Liver (tissue), 9 donors: ENCODE measurements around the gene SH3BP5. TPM values are rescaled to one million over a fixed set of nuclear protein-coding genes. Genes with fewer than 3 reads are reported as not detected.

Experiments used
- DNase-seq: peaks from one replicate; pipeline ENCODE4 v3.0.0-alpha.2; 2017; ENCODE audit warnings: low spot score
- H3K27ac ChIP-seq, 2 donors: one replicate each; pipeline ENCODE4 v1.7.0; 2013; ENCODE audit warnings: inconsistent platforms in 2 of 2, low read length in 2 of 2, control low read depth in 1 of 2, low read depth in 1 of 2, mild to moderate bottlenecking in 1 of 2
- H3K27me3 ChIP-seq, 4 donors: one replicate each; pipeline versions ENCODE4 v1.6.1 to v1.7.0; 2013; ENCODE audit warnings: low read length in 3 of 4, inconsistent platforms in 1 of 4, mild to moderate bottlenecking in 1 of 4, moderate library complexity in 1 of 4; ENCODE audit not compliant: control insufficient read depth in 4 of 4, insufficient read depth in 4 of 4
- H3K36me3 ChIP-seq, 4 donors: one replicate each; pipeline versions ENCODE4 v1.6.1 to v1.7.0; 2013; ENCODE audit warnings: low read length in 3 of 4, mild to moderate bottlenecking in 3 of 4, low read depth in 1 of 4, moderate library complexity in 1 of 4; ENCODE audit not compliant: control insufficient read depth in 4 of 4, insufficient read depth in 3 of 4
- H3K4me1 ChIP-seq, 4 donors: one replicate each; pipeline versions ENCODE4 v1.6.1 to v1.7.0; 2013; ENCODE audit warnings: low read length in 3 of 4, mild to moderate bottlenecking in 3 of 4, moderate library complexity in 1 of 4; ENCODE audit not compliant: control insufficient read depth in 4 of 4, insufficient read depth in 4 of 4
- H3K4me3 ChIP-seq, 3 donors: one replicate each; pipeline versions ENCODE4 v1.6.1 to v1.7.0; 2013; ENCODE audit warnings: low read length in 3 of 3, control low read depth in 1 of 3, low read depth in 1 of 3, mild to moderate bottlenecking in 1 of 3
- H3K9ac ChIP-seq, 2 donors: one replicate each; pipeline ENCODE4 v1.7.0; 2013; ENCODE audit warnings: low read length in 2 of 2, mild to moderate bottlenecking in 2 of 2, moderate library complexity in 2 of 2, control low read depth in 1 of 2, low read depth in 1 of 2
- H3K9me3 ChIP-seq, 4 donors: one replicate each; pipeline versions ENCODE4 v1.6.1 to v1.7.0; 2013; ENCODE audit warnings: low read length in 3 of 4; ENCODE audit not compliant: control insufficient read depth in 4 of 4
- EGR1 ChIP-seq, 2 donors: IDR thresholded peaks; 2 replicates each; pipeline ENCODE4 v1.6.1; 2016 to 2018; ENCODE audit warnings: antibody characterized with exemption in 2 of 2, low read depth in 2 of 2
- FOXA1 ChIP-seq: IDR thresholded peaks from 2 replicates; pipeline ENCODE4 v1.6.1; 2016; ENCODE audit warnings: antibody characterized with exemption
- FOXA2 ChIP-seq: IDR thresholded peaks from 2 replicates; pipeline ENCODE4 v1.6.1; 2016; ENCODE audit warnings: antibody characterized with exemption
- GABPA ChIP-seq, 2 donors: IDR thresholded peaks in 1 of 2; conservative IDR thresholded peaks in 1 of 2; 2 replicates each; pipeline ENCODE4 v1.6.1; 2016; ENCODE audit warnings: antibody characterized with exemption in 2 of 2, mild to moderate bottlenecking in 1 of 2, moderate library complexity in 1 of 2
- HNF4A ChIP-seq, 2 donors: conservative IDR thresholded peaks; 2 replicates each; pipeline ENCODE4 v1.6.1; 2016; ENCODE audit warnings: antibody characterized with exemption in 2 of 2, mild to moderate bottlenecking in 2 of 2
- HNF4G ChIP-seq: IDR thresholded peaks from 2 replicates; pipeline ENCODE4 v1.6.1; 2016; ENCODE audit warnings: antibody characterized with exemption
- JUND ChIP-seq, 2 donors: IDR thresholded peaks; 2 replicates each; pipeline ENCODE4 v1.6.1; 2016; ENCODE audit warnings: antibody characterized with exemption in 2 of 2
- NR2F2 ChIP-seq: IDR thresholded peaks from 2 replicates; pipeline ENCODE4 v1.6.1; 2016; ENCODE audit warnings: antibody characterized with exemption
- RAD21 ChIP-seq, 2 donors: IDR thresholded peaks; 2 replicates each; pipeline ENCODE4 v1.6.1; 2016; ENCODE audit warnings: antibody characterized with exemption in 2 of 2, mild to moderate bottlenecking in 2 of 2
- RXRA ChIP-seq, 2 donors: IDR thresholded peaks; 2 replicates each; pipeline ENCODE4 v1.6.1; 2017 to 2018; ENCODE audit warnings: antibody characterized with exemption in 2 of 2, mild to moderate bottlenecking in 1 of 2
- SP1 ChIP-seq: IDR thresholded peaks from 2 replicates; pipeline ENCODE4 v1.6.1; 2018; ENCODE audit warnings: antibody characterized with exemption, mild to moderate bottlenecking
- TAF1 ChIP-seq: conservative IDR thresholded peaks from 2 replicates; pipeline ENCODE4 v1.6.1; 2016; ENCODE audit warnings: antibody characterized with exemption, mild to moderate bottlenecking
- YY1 ChIP-seq: IDR thresholded peaks from 2 replicates; pipeline ENCODE4 v1.6.1; 2016; ENCODE audit warnings: antibody characterized with exemption, mild to moderate bottlenecking
- WGBS: extraction: QIAGEN DNeasy Blood & Tissue Kit; methylation state at CpG from one replicate; pipeline ENCODE4 v1.1.7; 2013; 5-methylcytosine and 5-hydroxymethylcytosine counted together
- polyA plus RNA-seq, 2 donors: library from polyadenylated mRNA; stranded (reverse) in 1 of 2; unstranded in 1 of 2; fragments of 200-250 nt in 1 of 2; fragments of >200 nt in 1 of 2; fragmentation: Nextera tagmentation in 1 of 2; extraction: Ambion mirVana in 1 of 2; gene quantifications; one replicate each; pipeline versions ENCODE4 v1.2.1 to v1.2.3, GENCODE V29; 2013 to 2015
- total RNA-seq, 2 donors: library from RNA; depleted of rRNA; stranded (reverse); fragments of >200 nt; gene quantifications; one replicate each; pipeline ENCODE4 v1.2.3, GENCODE V29; 2014
- TF ChIP-seq, protein P1 (sequence below): IDR thresholded peaks from 2 replicates; pipeline ENCODE4 v1.6.1; 2016; ENCODE audit warnings: antibody characterized with exemption, mild to moderate bottlenecking
- TF ChIP-seq, protein P2 (sequence below): IDR thresholded peaks from 2 replicates; pipeline ENCODE4 v1.6.1; 2016; ENCODE audit warnings: antibody characterized with exemption
- TF ChIP-seq, protein P3 (sequence below): IDR thresholded peaks from 2 replicates; pipeline ENCODE4 v1.6.1; 2016; ENCODE audit warnings: antibody characterized with exemption
- TF ChIP-seq, protein P4 (sequence below): fragments of 150-350 bp; IDR thresholded peaks from 2 replicates; pipeline ENCODE4 v1.5.1; 2017; ENCODE audit warnings: improper control_type of control experiment, low read depth, low read length; ENCODE audit not compliant: missing input control
- TF ChIP-seq, protein P5 (sequence below): IDR thresholded peaks from 2 replicates; pipeline ENCODE4 v1.6.1; 2016; ENCODE audit warnings: antibody characterized with exemption
- donor health status: healthy.
- donor health status: healthy.
- donor health status: healthy.
- donor health status: healthy.
- donor health status: healthy.

SH3BP5 gene
- total and polyA plus RNA-seq, 4 donors, result 3.5 to 17.9 (median 11.8) TPM

DNA sequence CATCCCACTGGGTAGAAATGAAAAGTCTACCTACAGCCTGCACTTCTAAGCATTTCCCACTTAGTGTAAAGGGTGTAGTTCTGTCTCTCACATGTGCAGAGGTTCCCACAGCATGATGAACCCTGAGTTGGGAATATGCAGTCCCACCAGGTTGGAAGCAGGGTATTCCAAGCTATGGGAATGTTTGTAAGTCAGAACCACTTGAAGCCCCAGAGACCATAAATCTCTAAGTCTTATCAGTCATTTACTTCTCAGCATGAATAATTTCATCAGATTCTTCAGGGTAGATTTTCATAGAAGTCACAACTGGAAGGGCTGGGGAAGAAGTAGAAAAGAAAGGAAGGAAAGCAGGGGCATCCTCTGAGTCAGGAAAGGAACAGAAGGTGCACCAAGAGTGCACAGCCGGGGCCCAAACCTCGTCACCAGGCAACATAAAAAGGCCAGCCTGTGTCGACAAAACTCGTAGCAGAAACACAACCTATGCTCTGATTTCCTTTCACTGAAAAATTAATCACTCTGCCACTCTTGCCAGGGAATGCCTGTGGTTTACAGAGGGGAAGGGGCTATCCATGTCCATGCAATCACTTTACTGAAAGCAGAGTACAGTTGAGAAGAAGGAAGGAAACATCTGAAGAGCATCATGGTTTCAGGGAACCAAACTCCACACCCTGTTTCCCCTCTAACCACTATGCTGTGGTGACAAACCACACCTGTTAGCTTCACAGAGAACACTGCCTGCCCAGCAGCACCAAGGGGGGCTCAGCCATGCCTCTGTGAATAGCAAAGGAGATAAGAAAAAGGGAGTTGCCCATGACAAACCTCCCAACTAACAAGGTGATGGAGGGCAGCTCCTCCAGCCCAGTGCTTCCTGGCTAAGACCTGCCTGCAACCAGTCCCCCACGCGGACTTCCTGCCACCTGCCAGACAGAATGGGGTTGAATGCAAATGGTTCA is 40.5 kb downstream of the SH3BP5 start:
- Histone ChIP-seq H3K27me3 (no peaks in the 10 kb centered on the region), H3K4me3 (no peak overlapping the region), H3K9ac (no peak overlapping the region), H3K4me1 (peaks cover 0 to 15% (median 10%) of the 10 kb centered on the region in 4 donors), H3K27ac (peak overlapping the region; percentile 4 to 53), H3K36me3 (no peaks in the 10 kb centered on the region), H3K9me3 (no peaks in the 10 kb centered on the region)
- 67% methylated on average over 6 of the region's 6 CpGs for WGBS
- DNase-seq, result no peak
- TF ChIP-seq SP1 (no peak), YY1 (no peak), FOXA2 (no peak), FOXA1 (no peak), GABPA (IDR thresholded peaks at IDR 0.05 in 1 of 2, conservative IDR thresholded peaks at IDR 0.05 in 1 of 2) (no peak), HNF4G (no peak), JUND (IDR thresholded peaks at IDR 0.05) (no peak), TAF1 (no peak), HNF4A (conservative IDR thresholded peaks at IDR 0.05) (no peak), NR2F2 (no peak), RAD21 (IDR thresholded peaks at IDR 0.05) (no peak)
- TF ChIP-seq, protein P1, sequence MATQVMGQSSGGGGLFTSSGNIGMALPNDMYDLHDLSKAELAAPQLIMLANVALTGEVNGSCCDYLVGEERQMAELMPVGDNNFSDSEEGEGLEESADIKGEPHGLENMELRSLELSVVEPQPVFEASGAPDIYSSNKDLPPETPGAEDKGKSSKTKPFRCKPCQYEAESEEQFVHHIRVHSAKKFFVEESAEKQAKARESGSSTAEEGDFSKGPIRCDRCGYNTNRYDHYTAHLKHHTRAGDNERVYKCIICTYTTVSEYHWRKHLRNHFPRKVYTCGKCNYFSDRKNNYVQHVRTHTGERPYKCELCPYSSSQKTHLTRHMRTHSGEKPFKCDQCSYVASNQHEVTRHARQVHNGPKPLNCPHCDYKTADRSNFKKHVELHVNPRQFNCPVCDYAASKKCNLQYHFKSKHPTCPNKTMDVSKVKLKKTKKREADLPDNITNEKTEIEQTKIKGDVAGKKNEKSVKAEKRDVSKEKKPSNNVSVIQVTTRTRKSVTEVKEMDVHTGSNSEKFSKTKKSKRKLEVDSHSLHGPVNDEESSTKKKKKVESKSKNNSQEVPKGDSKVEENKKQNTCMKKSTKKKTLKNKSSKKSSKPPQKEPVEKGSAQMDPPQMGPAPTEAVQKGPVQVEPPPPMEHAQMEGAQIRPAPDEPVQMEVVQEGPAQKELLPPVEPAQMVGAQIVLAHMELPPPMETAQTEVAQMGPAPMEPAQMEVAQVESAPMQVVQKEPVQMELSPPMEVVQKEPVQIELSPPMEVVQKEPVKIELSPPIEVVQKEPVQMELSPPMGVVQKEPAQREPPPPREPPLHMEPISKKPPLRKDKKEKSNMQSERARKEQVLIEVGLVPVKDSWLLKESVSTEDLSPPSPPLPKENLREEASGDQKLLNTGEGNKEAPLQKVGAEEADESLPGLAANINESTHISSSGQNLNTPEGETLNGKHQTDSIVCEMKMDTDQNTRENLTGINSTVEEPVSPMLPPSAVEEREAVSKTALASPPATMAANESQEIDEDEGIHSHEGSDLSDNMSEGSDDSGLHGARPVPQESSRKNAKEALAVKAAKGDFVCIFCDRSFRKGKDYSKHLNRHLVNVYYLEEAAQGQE, result no peak
- TF ChIP-seq, protein P2, sequence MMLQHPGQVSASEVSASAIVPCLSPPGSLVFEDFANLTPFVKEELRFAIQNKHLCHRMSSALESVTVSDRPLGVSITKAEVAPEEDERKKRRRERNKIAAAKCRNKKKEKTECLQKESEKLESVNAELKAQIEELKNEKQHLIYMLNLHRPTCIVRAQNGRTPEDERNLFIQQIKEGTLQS, result no peak
- TF ChIP-seq, protein P3, sequence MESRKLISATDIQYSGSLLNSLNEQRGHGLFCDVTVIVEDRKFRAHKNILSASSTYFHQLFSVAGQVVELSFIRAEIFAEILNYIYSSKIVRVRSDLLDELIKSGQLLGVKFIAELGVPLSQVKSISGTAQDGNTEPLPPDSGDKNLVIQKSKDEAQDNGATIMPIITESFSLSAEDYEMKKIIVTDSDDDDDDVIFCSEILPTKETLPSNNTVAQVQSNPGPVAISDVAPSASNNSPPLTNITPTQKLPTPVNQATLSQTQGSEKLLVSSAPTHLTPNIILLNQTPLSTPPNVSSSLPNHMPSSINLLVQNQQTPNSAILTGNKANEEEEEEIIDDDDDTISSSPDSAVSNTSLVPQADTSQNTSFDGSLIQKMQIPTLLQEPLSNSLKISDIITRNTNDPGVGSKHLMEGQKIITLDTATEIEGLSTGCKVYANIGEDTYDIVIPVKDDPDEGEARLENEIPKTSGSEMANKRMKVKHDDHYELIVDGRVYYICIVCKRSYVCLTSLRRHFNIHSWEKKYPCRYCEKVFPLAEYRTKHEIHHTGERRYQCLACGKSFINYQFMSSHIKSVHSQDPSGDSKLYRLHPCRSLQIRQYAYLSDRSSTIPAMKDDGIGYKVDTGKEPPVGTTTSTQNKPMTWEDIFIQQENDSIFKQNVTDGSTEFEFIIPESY, result no peak

DNA sequence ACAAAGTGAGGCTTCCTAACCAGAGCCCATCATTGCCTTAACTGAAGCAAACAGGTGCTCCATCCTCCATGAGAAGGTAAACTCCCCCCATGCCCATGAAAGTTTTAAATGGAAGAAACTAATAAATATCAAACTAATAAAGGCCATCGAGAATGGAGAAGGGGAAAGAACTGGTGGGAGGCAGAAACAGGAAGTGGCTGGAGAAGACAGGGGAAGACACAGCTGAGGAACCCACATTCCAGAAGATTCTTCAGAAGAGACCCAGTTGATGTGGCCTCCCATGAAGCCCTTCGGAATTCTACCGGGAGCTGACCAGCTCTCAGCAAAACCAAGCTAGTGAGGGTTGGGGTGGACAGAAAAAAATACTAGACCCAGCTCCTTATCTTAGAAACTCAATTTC is 41.6 kb downstream of the SH3BP5 start:
- no peaks in the 10 kb centered on the region for H3K27me3 ChIP-seq

More for the DNA sequence above, 41.6 kb downstream of the SH3BP5 start:
- TF ChIP-seq NR2F2, result no peak
- no peak for TF ChIP-seq EGR1 (IDR thresholded peaks at IDR 0.05; ENCODE audit: low read depth in 2 of 2)
- TF ChIP-seq HNF4G, result no peak
- TF ChIP-seq FOXA2, result no peak
- TF ChIP-seq, protein P2, result no peak
- no peak for TF ChIP-seq TAF1
- TF ChIP-seq RXRA (IDR thresholded peaks at IDR 0.05), result no peak
- no peak for TF ChIP-seq JUND (IDR thresholded peaks at IDR 0.05)
- TF ChIP-seq, protein P4, sequence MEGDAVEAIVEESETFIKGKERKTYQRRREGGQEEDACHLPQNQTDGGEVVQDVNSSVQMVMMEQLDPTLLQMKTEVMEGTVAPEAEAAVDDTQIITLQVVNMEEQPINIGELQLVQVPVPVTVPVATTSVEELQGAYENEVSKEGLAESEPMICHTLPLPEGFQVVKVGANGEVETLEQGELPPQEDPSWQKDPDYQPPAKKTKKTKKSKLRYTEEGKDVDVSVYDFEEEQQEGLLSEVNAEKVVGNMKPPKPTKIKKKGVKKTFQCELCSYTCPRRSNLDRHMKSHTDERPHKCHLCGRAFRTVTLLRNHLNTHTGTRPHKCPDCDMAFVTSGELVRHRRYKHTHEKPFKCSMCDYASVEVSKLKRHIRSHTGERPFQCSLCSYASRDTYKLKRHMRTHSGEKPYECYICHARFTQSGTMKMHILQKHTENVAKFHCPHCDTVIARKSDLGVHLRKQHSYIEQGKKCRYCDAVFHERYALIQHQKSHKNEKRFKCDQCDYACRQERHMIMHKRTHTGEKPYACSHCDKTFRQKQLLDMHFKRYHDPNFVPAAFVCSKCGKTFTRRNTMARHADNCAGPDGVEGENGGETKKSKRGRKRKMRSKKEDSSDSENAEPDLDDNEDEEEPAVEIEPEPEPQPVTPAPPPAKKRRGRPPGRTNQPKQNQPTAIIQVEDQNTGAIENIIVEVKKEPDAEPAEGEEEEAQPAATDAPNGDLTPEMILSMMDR, result no peak
- TF ChIP-seq GABPA (IDR thresholded peaks at IDR 0.05 in 1 of 2, conservative IDR thresholded peaks at IDR 0.05 in 1 of 2), result no peak
- no peak for TF ChIP-seq SP1
- no peak for TF ChIP-seq RAD21 (IDR thresholded peaks at IDR 0.05)
- TF ChIP-seq, protein P5, sequence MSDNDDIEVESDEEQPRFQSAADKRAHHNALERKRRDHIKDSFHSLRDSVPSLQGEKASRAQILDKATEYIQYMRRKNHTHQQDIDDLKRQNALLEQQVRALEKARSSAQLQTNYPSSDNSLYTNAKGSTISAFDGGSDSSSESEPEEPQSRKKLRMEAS, result no peak
- TF ChIP-seq, protein P3, result no peak
- no peak for TF ChIP-seq HNF4A (conservative IDR thresholded peaks at IDR 0.05)
- no peak for DNase-seq
- Histone ChIP-seq H3K4me1 (peaks cover 0 to 15% (median 10%) of the 10 kb centered on the region in 4 donors), H3K27ac (peak overlapping the region in 1 of 2 donors; percentile 41), H3K4me3 (no peak overlapping the region), H3K9ac (no peak overlapping the region), H3K36me3 (peaks cover 0 to 4% (median 0%) of the 10 kb centered on the region in 4 donors), H3K9me3 (no peaks in the 10 kb centered on the region)
- WGBS, result 87% methylated on average over 3 of the region's 3 CpGs
